Large intestine (tissue), 3 donors: ENCODE data around the gene ANAPC15. TPM values are rescaled to one million over a fixed set of nuclear protein-coding genes. Genes with fewer than 3 reads are reported as not detected.
A peak's percentile ranks its signal among the peaks of the same experiment; 100 is the strongest.

Source experiments
- DNase-seq, 2 donors: peaks; one replicate each; pipeline versions ENCODE4 v3.0.0 to v3.0.0-alpha.2; 2013
- H3K27ac ChIP-seq: one replicate; pipeline ENCODE4 v1.5.1; 2013; ENCODE audit warnings: low read length
- H3K27me3 ChIP-seq: 2 replicates; pipeline ENCODE4 v1.6.1; 2013; ENCODE audit warnings: low read length; ENCODE audit not compliant: control insufficient read depth, insufficient read depth
- H3K36me3 ChIP-seq: 2 replicates; pipeline ENCODE4 v1.6.1; 2013; ENCODE audit warnings: low read length; ENCODE audit not compliant: control insufficient read depth, insufficient read depth
- H3K4me1 ChIP-seq: one replicate; pipeline ENCODE4 v1.6.1; 2013; ENCODE audit warnings: low read length; ENCODE audit not compliant: control insufficient read depth, insufficient read depth
- H3K4me3 ChIP-seq: one replicate; pipeline ENCODE4 v1.5.1; 2013; ENCODE audit warnings: low read length
- H3K9me3 ChIP-seq: one replicate; pipeline ENCODE4 v1.6.1; 2013; ENCODE audit warnings: mild to moderate bottlenecking, low read depth, low read length, moderate library complexity; ENCODE audit not compliant: control insufficient read depth
- WGBS: methylation state at CpG from one replicate; pipeline ENCODE4 v1.1.5; 2013; ENCODE audit warnings: low lambda C conversion rate; ENCODE audit not compliant: insufficient coverage; 5-methylcytosine and 5-hydroxymethylcytosine counted together
- polyA plus RNA-seq: library from polyadenylated mRNA; unstranded; fragments of 120-200 nt; gene quantifications from one replicate; pipeline ENCODE4 v1.2.1, GENCODE V29; 2013

Gene ANAPC15
- polyA plus RNA-seq, 1 donor: 34.5 TPM

- Histone ChIP-seq H3K4me1 (peaks cover 18% of the 10 kb centered on the region), H3K27me3 (no peaks in the 10 kb centered on the region), H3K4me3 (no peak overlapping the region), H3K9me3 (no peaks in the 10 kb centered on the region), H3K27ac (peak overlapping the region; percentile 4), H3K36me3 (peaks cover 44% of the 10 kb centered on the region)
- no CpG with 5 or more reads among the region's 4 CpGs for WGBS
- DNase-seq: peak; percentile 65 to 75
These were observed 21.2 kb downstream of the ANAPC15 start for GRCh38 chr11:72091292-72091691.

GRCh38 chr11:72088076-72088808, 24.3 kb downstream of the ANAPC15 start:
- WGBS: no CpG with 5 or more reads among the region's 4 CpGs
- Histone ChIP-seq H3K4me3 (no peak overlapping the region), H3K36me3 (peaks cover 27% of the 10 kb centered on the region), H3K27me3 (no peaks in the 10 kb centered on the region), H3K4me1 (peaks cover 18% of the 10 kb centered on the region), H3K9me3 (no peaks in the 10 kb centered on the region), H3K27ac (no peak overlapping the region)
- DNase-seq: no peak

GRCh38 chr11:72085621-72086351, 26.7 kb downstream of the ANAPC15 start:
- no peaks in the 10 kb centered on the region for H3K27me3 ChIP-seq
- no peak overlapping the region for H3K27ac ChIP-seq
- DNase-seq: no peak
- peaks cover 20% of the 10 kb centered on the region for H3K36me3 ChIP-seq
- no peaks in the 10 kb centered on the region for H3K9me3 ChIP-seq
- H3K4me1 ChIP-seq: peaks cover 12% of the 10 kb centered on the region
- no peak overlapping the region for H3K4me3 ChIP-seq
- no CpG with 5 or more reads among the region's 3 CpGs for WGBS

- Histone ChIP-seq H3K27me3 (no peaks in the 10 kb centered on the region), H3K4me1 (peaks cover 5% of the 10 kb centered on the region), H3K27ac (no peak overlapping the region), H3K36me3 (peaks cover 16% of the 10 kb centered on the region), H3K9me3 (no peaks in the 10 kb centered on the region), H3K4me3 (no peak overlapping the region)
- no CpG with 5 or more reads among the region's 1 CpG for WGBS
- DNase-seq: no peak
These were observed 27.5 kb downstream of the ANAPC15 start for GRCh38 chr11:72084965-72085364.

GRCh38 chr11:72084076-72084475, 28.4 kb downstream of the ANAPC15 start:
- no peak overlapping the region for H3K27ac ChIP-seq

GRCh38 chr11:72083414-72083813, 29.1 kb downstream of the ANAPC15 start:
- no peak overlapping the region for H3K27ac ChIP-seq
- H3K9me3 ChIP-seq: no peaks in the 10 kb centered on the region
- H3K4me3 ChIP-seq: no peak overlapping the region
- H3K4me1 ChIP-seq: peaks cover 5% of the 10 kb centered on the region
- no peaks in the 10 kb centered on the region for H3K27me3 ChIP-seq
- peaks cover 9% of the 10 kb centered on the region for H3K36me3 ChIP-seq
- no peak for DNase-seq
- WGBS: 40% methylated on average over 1 of the region's 2 CpGs

More at GRCh38 chr11:72084076-72084475, 28.4 kb downstream of the ANAPC15 start:
- peaks cover 12% of the 10 kb centered on the region for H3K36me3 ChIP-seq
- H3K4me1 ChIP-seq: peaks cover 5% of the 10 kb centered on the region
- DNase-seq: no peak
- H3K4me3 ChIP-seq: no peak overlapping the region
- WGBS: 85% methylated on average over 2 of the region's 4 CpGs
- H3K27me3 ChIP-seq: no peaks in the 10 kb centered on the region
- H3K9me3 ChIP-seq: no peaks in the 10 kb centered on the region

GRCh38 chr11:72081821-72082453, 30.6 kb downstream of the ANAPC15 start:
- Histone ChIP-seq H3K4me1 (peaks cover 5% of the 10 kb centered on the region), H3K27me3 (no peaks in the 10 kb centered on the region), H3K9me3 (no peaks in the 10 kb centered on the region), H3K36me3 (no peaks in the 10 kb centered on the region), H3K27ac (no peak overlapping the region), H3K4me3 (no peak overlapping the region)
- WGBS: 100% methylated on average over 1 of the region's 3 CpGs
- DNase-seq: no peak

GRCh38 chr11:72081184-72081644, 31.3 kb downstream of the ANAPC15 start:
- Histone ChIP-seq H3K27me3 (no peaks in the 10 kb centered on the region), H3K9me3 (no peaks in the 10 kb centered on the region), H3K4me3 (peak overlapping the region; percentile 82), H3K27ac (peak overlapping the region; percentile 95), H3K4me1 (peaks cover 5% of the 10 kb centered on the region), H3K36me3 (no peaks in the 10 kb centered on the region)
- no peak for DNase-seq
- WGBS: 100% methylated on average over 4 of the region's 21 CpGs

GRCh38 chr11:72080326-72081183, 31.9 kb downstream of the ANAPC15 start, which contains the start of the genes LRRC51 and NUMA1:
Gene LRRC51 (plus strand): TSS chr11:72080850. CDS start chr11:72089084, 8,234 bp downstream.
Gene NUMA1 (minus strand): TSS chr11:72080542. CDS start chr11:72035943, 44,599 bp downstream.
- Histone ChIP-seq H3K4me1 (peaks cover 5% of the 10 kb centered on the region), H3K4me3 (peak within 1 kb of the TSS; percentile 82), H3K36me3 (peaks cover 3% of the 10 kb centered on the region), H3K27ac (peak within 1 kb of the TSS; percentile 95), H3K9me3 (no peaks in the 10 kb centered on the region), H3K27me3 (no peaks in the 10 kb centered on the region)
- DNase-seq: peak; percentile 100
- WGBS: no CpG with 5 or more reads among the region's 60 CpGs
